ENCODE results near the gene CAMK2D.

DNA sequence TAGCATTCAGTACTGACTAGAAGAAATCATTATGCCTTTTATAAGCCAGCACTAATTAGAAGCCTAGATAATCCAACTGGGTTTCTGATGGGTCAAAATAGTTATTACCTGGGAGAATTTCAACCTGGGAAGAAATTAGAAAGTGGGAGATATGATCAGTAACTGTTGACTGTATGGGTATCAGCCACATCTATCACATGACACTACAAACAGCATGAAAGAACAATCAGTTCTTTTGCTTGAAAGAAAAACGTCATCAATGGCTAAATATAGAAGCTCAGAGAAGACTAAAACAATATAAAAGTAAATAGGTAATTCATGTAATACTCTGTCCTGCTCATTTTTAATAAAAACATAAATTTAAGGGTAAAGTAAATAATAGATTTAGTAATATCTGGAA lies 145.1 kb downstream of the CAMK2D start:
- TF ChIP-seq POLR2A (IDR thresholded peaks at IDR 0.05), result no peak
- TF ChIP-seq EP300 (IDR thresholded peaks at IDR 0.05), result no peak
- TF ChIP-seq, protein P1, sequence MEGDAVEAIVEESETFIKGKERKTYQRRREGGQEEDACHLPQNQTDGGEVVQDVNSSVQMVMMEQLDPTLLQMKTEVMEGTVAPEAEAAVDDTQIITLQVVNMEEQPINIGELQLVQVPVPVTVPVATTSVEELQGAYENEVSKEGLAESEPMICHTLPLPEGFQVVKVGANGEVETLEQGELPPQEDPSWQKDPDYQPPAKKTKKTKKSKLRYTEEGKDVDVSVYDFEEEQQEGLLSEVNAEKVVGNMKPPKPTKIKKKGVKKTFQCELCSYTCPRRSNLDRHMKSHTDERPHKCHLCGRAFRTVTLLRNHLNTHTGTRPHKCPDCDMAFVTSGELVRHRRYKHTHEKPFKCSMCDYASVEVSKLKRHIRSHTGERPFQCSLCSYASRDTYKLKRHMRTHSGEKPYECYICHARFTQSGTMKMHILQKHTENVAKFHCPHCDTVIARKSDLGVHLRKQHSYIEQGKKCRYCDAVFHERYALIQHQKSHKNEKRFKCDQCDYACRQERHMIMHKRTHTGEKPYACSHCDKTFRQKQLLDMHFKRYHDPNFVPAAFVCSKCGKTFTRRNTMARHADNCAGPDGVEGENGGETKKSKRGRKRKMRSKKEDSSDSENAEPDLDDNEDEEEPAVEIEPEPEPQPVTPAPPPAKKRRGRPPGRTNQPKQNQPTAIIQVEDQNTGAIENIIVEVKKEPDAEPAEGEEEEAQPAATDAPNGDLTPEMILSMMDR (IDR thresholded peaks at IDR 0.05), result no peak
